Common myeloid progenitor, CD34-positive (primary cell): ENCODE results near the gene PIGH.
A peak's percentile ranks its signal among the peaks of the same experiment; 100 is the strongest.

Experiments
- CTCF ChIA-PET: fragments of 350-600 bp; sonication (Branson Sonifier 250); formaldehyde crosslinking; loops from one replicate; lab custom pipeline; 2021; ENCODE audit warnings: antibody characterized with exemption; lab: Charles Lee
- POLR2A ChIA-PET: fragments of 350-600 bp; sonication (Branson Sonifier 250); formaldehyde crosslinking; loops from one replicate; lab custom pipeline; 2021; ENCODE audit warnings: antibody characterized with exemption; lab: Charles Lee
- DNase-seq, 3 donors: peaks; one replicate each; pipeline versions ENCODE4 v3.0.0 to v3.0.0-alpha.2; 2013
- H3K27ac ChIP-seq, 2 experiments: 1 replicate in 1 of 2; 2 replicates in 1 of 2; pipeline ENCODE4 v1.7.0; 2013; ENCODE audit warnings: inconsistent platforms in 2 of 2, low read length in 2 of 2, mild to moderate bottlenecking in 2 of 2, low read depth in 1 of 2, moderate library complexity in 1 of 2; ENCODE audit not compliant: severe bottlenecking in 2 of 2, insufficient read depth in 1 of 2, poor library complexity in 1 of 2
- H3K27me3 ChIP-seq, 5 experiments: replicated peaks in 2 of 5; 1 replicate in 3 of 5; 2 replicates in 2 of 5; pipeline versions ENCODE4 v1.6.1 to v1.7.0; 2013; ENCODE audit warnings: low read length in 4 of 5, mild to moderate bottlenecking in 2 of 5, moderate library complexity in 2 of 5, inconsistent platforms in 1 of 5; ENCODE audit not compliant: insufficient read depth in 5 of 5, control insufficient read depth in 4 of 5
- H3K36me3 ChIP-seq, 4 experiments: 1 replicate in 2 of 4; 2 replicates in 2 of 4; pipeline versions ENCODE4 v1.6.1 to v1.7.0; 2013; ENCODE audit warnings: low read length in 3 of 4, control low read depth in 1 of 4, mild to moderate bottlenecking in 1 of 4; ENCODE audit not compliant: control insufficient read depth in 4 of 4, insufficient read depth in 4 of 4
- H3K4me1 ChIP-seq, 4 experiments: 1 replicate in 3 of 4; 2 replicates in 1 of 4; pipeline versions ENCODE4 v1.6.1 to v1.7.1; 2013; ENCODE audit warnings: low read length in 3 of 4, mild to moderate bottlenecking in 3 of 4, control low read depth in 1 of 4, inconsistent platforms in 1 of 4, moderate library complexity in 1 of 4; ENCODE audit not compliant: control insufficient read depth in 4 of 4, insufficient read depth in 4 of 4; ENCODE audit errors: control extremely low read depth in 1 of 4
- H3K4me3 ChIP-seq, 7 experiments: 1 replicate in 4 of 7; 2 replicates in 3 of 7; pipeline versions ENCODE4 v1.5.1 to v1.7.0; 2013; ENCODE audit warnings: mild to moderate bottlenecking in 7 of 7, low read length in 6 of 7, moderate library complexity in 6 of 7, inconsistent platforms in 2 of 7, low read depth in 2 of 7, control low read depth in 1 of 7; ENCODE audit not compliant: insufficient read depth in 4 of 7, control insufficient read depth in 1 of 7; ENCODE audit errors: extremely low read depth in 1 of 7
- H3K9me3 ChIP-seq, 5 experiments: 1 replicate in 4 of 5; 2 replicates in 1 of 5; pipeline versions ENCODE4 v1.6.1 to v1.7.1; 2013; ENCODE audit warnings: low read length in 4 of 5, mild to moderate bottlenecking in 2 of 5, inconsistent platforms in 1 of 5, low read depth in 1 of 5, moderate library complexity in 1 of 5; ENCODE audit not compliant: control insufficient read depth in 4 of 5, insufficient read depth in 2 of 5; ENCODE audit errors: control extremely low read depth in 1 of 5
- WGBS: methylation state at CpG from one replicate; pipeline ENCODE4 v1.1.5; 2013; ENCODE audit not compliant: insufficient coverage; 5-methylcytosine and 5-hydroxymethylcytosine counted together

Gene PIGH

DNA sequence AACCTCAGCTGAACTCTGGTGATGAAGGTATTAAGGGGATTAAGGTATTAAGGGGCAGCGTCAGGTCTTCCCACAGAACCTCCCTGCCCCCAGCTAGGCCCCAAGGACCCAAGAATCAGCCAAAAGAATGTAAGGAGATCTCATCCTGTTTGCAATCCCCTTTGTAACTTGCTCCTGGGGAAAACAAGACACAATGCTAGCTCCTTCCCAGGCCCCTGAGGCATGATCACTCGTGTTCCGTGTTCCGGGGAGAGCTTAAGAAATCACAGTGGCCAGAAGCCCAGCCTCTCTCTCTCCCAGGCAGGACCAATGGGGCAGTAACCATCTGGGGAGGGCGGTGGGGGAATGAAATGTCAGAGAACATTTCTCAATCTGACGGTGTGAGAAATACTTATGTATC lies 33.2 kb downstream of the PIGH start:
- no peaks in the 10 kb centered on the region for H3K36me3 ChIP-seq
- H3K4me1 ChIP-seq, result no peaks in the 10 kb centered on the region
- H3K4me3 ChIP-seq, result no peak overlapping the region
- DNase-seq, result no peak
- POLR2A ChIA-PET, result no interaction called here
- H3K9me3 ChIP-seq, result no peaks in the 10 kb centered on the region
- no peak overlapping the region for H3K27ac ChIP-seq
- peaks cover 0 to 3% (median 0%) of the 10 kb centered on the region in 5 experiments for H3K27me3 ChIP-seq
- whole genome bisulfite sequencing, result 100% methylated on average over 4 of the region's 6 CpGs
- CTCF ChIA-PET, result interaction anchor here (0.9 to 13.1 kb wide), 7 partner anchors 11 to 138 kb away, joined by 3 to 238 read pairs (median 4); partner anchors contain the start of gene PLEKHH1

DNA sequence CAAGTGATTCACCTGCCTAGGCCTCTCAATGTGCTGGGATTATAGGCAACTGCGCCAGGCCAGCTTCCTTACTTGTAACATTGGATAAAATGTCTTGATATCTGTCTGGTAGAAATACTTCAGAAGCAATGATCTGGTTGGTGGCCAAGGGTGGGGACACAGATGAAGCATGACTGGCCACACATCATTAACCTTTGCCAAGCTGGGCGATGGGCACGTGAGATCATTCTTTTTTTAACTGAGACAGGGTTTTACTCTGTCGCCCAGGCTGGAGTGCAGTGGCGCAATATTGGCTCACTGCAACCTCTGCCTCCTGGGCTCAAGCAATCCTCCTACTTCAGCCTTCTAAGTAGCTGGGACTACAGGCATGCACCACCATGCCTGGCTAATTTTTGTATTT lies 35.8 kb downstream of the PIGH start:
- 98% methylated on average over 5 of the region's 5 CpGs for WGBS
- DNase-seq, result no peak
- H3K4me1 ChIP-seq, result no peaks in the 10 kb centered on the region
- H3K36me3 ChIP-seq, result no peaks in the 10 kb centered on the region
- no peak overlapping the region for H3K4me3 ChIP-seq
- CTCF ChIA-PET, result interaction anchor here (2.1 to 13.1 kb wide), 4 partner anchors 8 to 136 kb away, joined by 8 to 238 read pairs (median 94); no protein-coding TSS in a partner anchor
- no peaks in the 10 kb centered on the region for H3K9me3 ChIP-seq
- H3K27me3 ChIP-seq, result peaks cover 0 to 3% (median 0%) of the 10 kb centered on the region in 5 experiments
- H3K27ac ChIP-seq, result no peak overlapping the region
- POLR2A ChIA-PET, result interaction anchor here (1.1 kb wide), 1 partner anchor 14 kb away, joined by 3 read pairs; no protein-coding TSS in a partner anchor

DNA sequence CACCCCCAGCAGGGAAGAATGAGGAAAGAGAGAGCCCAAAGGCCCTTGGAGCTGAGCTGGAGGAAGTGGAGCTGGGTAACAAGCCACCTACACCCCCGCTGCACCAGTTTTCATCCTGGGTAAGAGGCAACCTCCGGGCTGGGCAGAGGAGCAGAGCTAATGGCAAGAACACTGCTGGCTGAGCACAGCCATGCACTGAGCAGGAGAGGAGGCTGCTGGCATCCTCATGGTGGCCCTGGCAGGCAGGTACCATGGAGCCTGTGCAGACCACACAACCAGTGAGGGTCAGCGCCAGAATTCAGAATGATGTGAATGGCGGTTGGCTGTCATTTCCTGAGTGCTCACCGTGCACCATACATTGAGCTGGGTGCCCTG lies 37.3 kb downstream of the PIGH start:
- no peak overlapping the region for H3K4me3 ChIP-seq
- DNase-seq, result no peak
- H3K9me3 ChIP-seq, result no peaks in the 10 kb centered on the region
- CTCF ChIA-PET, result interaction anchor here (1.3 to 13.1 kb wide), 6 partner anchors 7 to 134 kb away, joined by 4 to 238 read pairs (median 56); no protein-coding TSS in a partner anchor
- 83% methylated on average over 3 of the region's 5 CpGs for WGBS
- H3K4me1 ChIP-seq, result no peaks in the 10 kb centered on the region
- H3K27ac ChIP-seq, result no peak overlapping the region
- peaks cover 0 to 3% (median 0%) of the 10 kb centered on the region in 5 experiments for H3K27me3 ChIP-seq
- POLR2A ChIA-PET, result interaction anchor here (0.6 kb wide), 1 partner anchor 26 kb away, joined by 3 read pairs; no protein-coding TSS in a partner anchor
- no peaks in the 10 kb centered on the region for H3K36me3 ChIP-seq

DNA sequence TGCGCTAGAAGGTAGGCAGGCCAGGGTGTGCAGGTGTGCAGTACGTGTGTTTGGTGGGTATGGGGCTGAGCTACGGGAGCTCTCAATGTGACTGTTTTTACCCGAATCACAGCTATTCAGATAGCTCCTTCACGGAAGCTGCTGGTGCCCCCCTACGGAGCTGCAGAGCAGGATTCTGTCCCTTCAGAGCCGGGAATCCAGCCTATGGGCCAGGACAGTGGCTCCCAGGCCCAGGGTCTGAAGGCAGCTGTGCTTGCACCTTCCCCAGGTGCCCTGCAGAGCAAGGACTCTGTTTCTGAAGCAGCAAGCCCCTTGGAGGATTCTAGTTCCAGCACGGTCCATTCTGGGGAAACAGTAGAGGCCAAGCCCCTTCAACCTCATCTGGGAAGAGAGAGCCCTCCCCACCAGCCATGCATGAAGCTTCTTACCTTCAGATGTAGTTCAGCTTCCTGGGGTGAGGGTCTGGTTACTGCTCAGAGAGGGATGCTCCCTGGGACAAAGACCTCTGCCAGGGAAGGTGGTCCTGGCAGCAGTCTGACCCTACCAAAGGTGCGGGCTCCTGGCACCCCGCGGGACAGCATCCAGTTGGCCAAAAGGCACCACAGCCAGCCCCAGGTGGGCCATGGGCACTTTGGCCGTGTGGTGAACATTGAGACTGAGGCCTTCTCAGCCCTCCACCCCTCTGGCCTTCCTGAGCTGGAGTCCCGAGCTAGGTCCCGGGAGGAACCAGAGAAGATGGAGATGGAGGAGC lies 37.9 kb downstream of the PIGH start:
- H3K4me3 ChIP-seq, result no peak overlapping the region
- over 99% methylated on average over 12 of the region's 14 CpGs for WGBS
- H3K27ac ChIP-seq, result no peak overlapping the region
- H3K4me1 ChIP-seq, result no peaks in the 10 kb centered on the region
- H3K9me3 ChIP-seq, result no peaks in the 10 kb centered on the region
- H3K36me3 ChIP-seq, result no peaks in the 10 kb centered on the region
- H3K27me3 ChIP-seq, result no peaks in the 10 kb centered on the region
- ChIA-PET POLR2A (no interaction called here), CTCF (interaction anchor here (1.3 to 13.1 kb wide), 4 partner anchors 9 to 134 kb away, joined by 4 to 238 read pairs (median 10); no protein-coding TSS in a partner anchor)
- no peak for DNase-seq

DNA sequence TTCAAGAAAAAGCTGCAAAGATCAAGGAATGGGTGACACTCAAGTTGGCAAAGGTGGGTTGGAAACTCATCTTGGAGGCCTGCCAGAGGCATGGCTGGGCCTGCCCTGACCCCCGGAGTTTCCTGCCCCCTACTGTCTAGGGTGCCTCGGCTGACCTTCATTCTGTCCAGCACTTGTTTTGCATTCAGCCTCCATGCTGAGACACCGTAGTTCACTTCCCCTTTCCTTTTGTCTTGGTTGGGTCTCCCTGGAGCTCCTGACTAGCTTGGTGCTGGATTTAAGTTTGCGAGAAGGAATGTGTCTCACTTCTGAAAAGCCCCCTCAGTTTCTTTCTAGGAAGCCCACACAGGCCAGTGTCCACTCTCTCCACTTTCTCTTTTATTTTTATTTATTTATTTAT lies 40.4 kb downstream of the PIGH start:
- no peaks in the 10 kb centered on the region for H3K9me3 ChIP-seq
- ChIA-PET POLR2A (no interaction called here), CTCF (interaction anchor here (1.0 to 3.3 kb wide), 3 partner anchors 12 to 135 kb away, joined by 3 to 13 read pairs (median 4); no protein-coding TSS in a partner anchor)
- no peaks in the 10 kb centered on the region for H3K4me1 ChIP-seq
- H3K27me3 ChIP-seq, result no peaks in the 10 kb centered on the region
- no peak overlapping the region for H3K27ac ChIP-seq
- DNase-seq, result peak in 2 of 3 donors; percentile 21 to 35
- no peak overlapping the region for H3K4me3 ChIP-seq
- no peaks in the 10 kb centered on the region for H3K36me3 ChIP-seq
- 6% methylated on average over 3 of the region's 4 CpGs for WGBS

DNA sequence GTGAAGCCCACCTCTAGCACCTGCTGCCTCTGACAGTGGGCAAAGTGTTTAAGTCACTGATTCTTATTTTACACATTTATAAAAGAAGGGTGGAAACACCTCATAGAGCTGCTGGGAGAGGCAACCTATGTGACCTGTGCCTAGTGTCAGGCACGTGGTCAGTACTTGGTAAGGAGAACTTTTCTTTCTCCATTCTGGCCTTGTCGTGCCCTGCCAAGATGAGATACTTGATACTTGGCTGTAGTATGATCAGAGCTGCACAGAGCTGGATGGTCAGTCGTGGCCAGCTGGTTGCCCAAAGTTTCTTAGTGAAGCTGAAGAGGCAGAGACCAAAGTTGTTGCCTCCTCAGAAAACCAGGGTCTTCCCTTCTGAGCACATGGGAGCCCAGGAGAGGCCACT lies 42.4 kb downstream of the PIGH start:
- H3K36me3 ChIP-seq, result no peaks in the 10 kb centered on the region
- 100% methylated on average over 1 of the region's 3 CpGs for WGBS
- peaks cover 0 to 11% (median 4%) of the 10 kb centered on the region in 4 experiments for H3K4me1 ChIP-seq
- no peak overlapping the region for H3K4me3 ChIP-seq
- no peaks in the 10 kb centered on the region for H3K9me3 ChIP-seq
- H3K27me3 ChIP-seq, result peaks cover 0 to 3% (median 0%) of the 10 kb centered on the region in 5 experiments
- no peak overlapping the region for H3K27ac ChIP-seq
- ChIA-PET CTCF (interaction anchor here (1.2 to 6.6 kb wide), 8 partner anchors 11 to 147 kb away, joined by 3 to 94 read pairs (median 3); no protein-coding TSS in a partner anchor), POLR2A (no interaction called here)
- DNase-seq, result no peak

DNA sequence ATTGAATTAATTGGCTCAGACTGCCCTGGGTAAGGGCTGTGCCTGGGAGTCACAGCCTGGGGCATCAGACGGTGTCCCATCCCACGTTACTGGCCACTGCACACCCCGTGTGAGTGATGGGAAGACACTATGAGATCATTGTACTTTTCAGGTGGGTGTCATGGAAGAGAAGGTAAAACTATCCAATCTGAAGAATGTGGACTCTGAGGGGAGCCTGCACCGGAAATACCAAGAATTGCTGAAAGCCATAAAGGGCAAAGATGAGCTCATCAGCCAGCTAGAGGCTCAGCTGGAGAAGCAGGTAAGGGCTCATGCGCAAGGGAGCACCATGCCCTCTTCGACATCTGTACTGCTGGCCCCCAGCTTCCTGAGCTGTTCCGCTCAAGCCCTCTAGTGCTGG lies 43.0 kb downstream of the PIGH start:
- no peak overlapping the region for H3K4me3 ChIP-seq
- no peaks in the 10 kb centered on the region for H3K36me3 ChIP-seq
- no peak for DNase-seq
- WGBS, result over 99% methylated on average over 7 of the region's 7 CpGs
- peaks cover 0 to 4% (median 0%) of the 10 kb centered on the region in 5 experiments for H3K27me3 ChIP-seq
- POLR2A ChIA-PET, result no interaction called here
- no peak overlapping the region for H3K27ac ChIP-seq
- H3K4me1 ChIP-seq, result peaks cover 0 to 11% (median 4%) of the 10 kb centered on the region in 4 experiments
- CTCF ChIA-PET, result interaction anchor here (1.2 to 6.6 kb wide), 8 partner anchors 12 to 147 kb away, joined by 3 to 94 read pairs (median 3); no protein-coding TSS in a partner anchor
- H3K9me3 ChIP-seq, result no peaks in the 10 kb centered on the region
